GM18868 (cell line): ENCODE results near the gene SHROOM2.
"Not testable (repeated sequence)": the region's sequence is repeated elsewhere in the genome, so short reads cannot be mapped to it uniquely, and the experiment has no call there.

Experiments
- ATAC-seq: cut with Tn5 transposase; IDR thresholded peaks from one replicate; pipeline ENCODE4 v1.9.1; 2021; ENCODE audit warnings: mild to moderate bottlenecking, moderate library complexity; ENCODE audit not compliant: unreplicated experiment

The SHROOM2 gene

DNA sequence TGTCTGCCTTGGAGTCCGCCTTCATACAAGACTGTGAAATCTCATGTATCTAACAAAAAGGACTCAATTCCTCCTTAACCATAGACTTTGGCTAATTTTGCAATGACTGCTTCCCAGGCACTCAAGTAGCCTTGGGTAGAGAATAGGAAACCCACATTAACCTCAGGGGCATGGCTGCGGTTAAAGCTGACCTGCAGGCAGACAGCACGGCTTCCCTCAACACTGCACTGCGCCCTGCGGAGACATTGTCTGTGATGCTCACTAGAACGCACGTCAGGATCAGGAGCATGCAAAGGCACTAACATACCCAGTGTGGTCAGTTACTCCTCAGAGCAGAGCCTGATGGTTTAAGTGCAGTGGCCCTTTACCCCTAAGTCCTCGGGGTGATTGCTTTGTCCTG is 10.3 kb upstream of the SHROOM2 start:
- ATAC-seq = no peak

DNA sequence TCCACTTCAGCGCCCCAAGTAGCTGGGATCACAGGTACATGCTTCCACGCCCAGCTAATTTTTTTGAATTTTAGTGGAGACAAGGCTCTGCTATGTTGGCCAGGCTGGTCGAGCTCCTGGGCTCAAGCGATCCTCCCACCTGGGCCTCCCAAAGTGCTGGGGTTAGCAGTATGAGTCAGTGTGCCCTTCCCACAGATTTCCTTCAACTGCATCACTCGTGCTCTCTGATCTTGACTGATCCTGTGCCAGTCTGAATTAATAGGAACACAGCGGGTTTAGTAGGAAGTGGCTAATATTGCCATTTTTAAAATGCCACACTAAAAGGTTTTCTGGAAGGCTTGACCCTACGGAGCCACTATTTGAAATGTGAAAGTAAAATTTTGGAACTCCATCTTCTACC is 4.3 kb upstream of the SHROOM2 start:
- no peak for ATAC-seq

DNA sequence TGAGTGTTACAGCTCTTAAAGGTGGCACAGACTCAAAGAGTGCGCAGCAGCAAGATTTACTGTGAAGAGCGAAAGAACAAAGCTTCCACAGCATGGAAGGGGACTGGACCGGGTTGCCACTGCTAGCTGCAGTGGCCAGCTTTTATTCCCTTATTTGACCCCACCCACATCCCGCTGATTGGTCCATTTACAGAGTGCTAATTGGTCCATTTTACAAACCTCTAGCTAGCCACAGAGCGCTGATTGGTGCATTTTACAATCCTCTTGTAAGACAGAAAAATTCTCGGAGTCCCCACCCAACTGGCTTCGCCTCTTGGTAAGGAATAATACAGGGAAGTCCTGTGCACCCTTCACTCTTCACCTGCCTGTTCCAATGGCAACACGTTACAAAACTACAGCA is 1.9 kb upstream of the SHROOM2 start:
- no peak for ATAC-seq

DNA sequence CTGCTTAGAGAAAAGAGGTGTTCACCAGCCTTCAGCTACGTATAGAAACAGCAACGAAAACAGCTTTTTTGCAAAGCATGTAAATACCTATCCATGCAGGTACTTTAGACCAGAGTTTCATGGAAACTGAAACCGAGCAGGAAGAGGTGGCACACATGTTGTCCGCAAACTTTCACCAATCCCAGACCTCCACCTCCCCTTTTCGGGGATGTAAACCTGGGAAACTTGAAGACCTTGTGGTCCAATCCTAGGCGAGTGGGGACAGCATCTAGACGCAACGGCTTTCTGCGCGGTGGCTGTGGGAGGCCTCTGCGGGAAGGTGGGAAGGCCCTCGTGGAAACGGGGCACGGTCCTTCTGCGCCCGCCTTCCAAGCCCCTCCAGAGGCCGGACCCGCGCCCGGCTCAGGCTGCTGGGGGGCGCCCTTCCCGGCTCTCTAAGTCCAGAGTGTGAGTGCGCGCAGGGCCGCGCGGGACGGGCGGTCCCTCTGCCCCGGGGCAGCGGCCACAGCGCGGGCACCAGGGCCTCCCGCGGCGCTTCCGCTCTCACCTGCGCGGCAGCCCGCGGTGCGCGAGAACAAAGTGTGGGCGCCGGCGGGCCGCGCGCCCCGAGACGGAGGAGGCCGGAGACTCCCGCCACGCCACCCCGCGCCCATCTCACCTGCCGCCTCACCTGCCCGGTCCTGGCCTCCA is 830 bp upstream of the SHROOM2 start:
- no peak for ATAC-seq

DNA sequence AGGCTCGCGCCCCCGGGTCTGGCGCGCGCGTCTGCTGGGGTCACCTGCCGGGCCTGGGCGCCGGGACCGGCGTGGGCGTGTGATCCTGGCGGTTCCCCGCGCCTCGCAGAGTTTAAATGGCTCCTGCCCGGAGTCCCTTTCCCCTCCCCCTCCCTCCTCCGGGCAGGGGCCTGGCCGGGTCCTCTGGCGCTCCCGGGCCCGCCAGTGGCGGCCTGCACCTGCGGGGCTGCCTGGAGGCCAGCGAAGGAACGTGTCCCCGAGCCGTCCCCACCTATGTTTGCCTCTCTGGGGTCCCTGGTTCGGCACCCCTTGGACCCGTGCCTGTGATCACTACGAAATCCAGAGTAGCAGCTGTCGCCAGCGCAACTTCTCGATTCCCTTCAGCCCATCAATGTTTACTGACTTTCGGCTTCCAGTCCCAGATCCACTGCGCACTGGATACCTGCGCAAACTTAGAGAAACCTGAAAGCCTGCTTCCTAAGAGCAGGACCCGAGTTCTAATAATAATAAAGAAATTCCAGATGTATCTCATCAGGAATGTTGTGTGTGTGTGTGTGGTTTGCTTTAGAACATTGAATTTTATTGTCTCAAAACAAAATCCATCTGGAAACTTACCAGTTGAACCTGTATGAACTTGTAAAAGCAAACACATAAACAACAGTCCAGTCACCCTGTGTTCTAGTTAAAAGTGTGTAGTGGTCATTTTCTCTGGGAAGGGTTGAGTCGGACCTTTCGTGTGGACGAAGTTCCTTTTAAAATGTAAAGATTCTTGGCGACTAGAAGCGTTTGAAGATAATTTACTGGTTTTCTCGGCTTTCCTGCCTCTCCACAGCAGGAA is 788 bp downstream of the SHROOM2 start:
- no peak for ATAC-seq

GRCh38 chrX:9788911-9789310 is 2.7 kb downstream of the SHROOM2 start:
- ATAC-seq = no peak

- no peak for ATAC-seq
These were observed 3.3 kb downstream of the SHROOM2 start for GRCh38 chrX:9789555-9789954.

DNA sequence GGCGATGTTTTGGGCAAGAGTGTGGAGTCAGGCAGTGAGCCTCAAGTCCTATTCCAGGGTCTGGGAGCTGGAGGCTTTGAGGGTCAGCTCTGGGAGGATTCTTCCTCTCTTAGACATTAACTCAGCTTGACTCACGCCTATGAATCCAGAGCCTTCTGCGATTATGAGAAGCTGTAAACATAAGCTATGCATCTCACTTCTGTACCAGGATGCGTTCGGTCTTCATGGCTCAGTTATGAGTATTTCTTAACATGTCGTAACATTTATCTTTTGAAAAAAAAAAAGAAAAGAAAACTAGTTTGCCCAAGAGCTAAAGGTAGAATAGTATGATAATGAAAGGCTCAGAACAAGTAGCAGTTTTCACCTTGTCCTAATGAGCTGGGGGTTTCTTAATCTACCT is 4.6 kb downstream of the SHROOM2 start:
- ATAC-seq = no peak

DNA sequence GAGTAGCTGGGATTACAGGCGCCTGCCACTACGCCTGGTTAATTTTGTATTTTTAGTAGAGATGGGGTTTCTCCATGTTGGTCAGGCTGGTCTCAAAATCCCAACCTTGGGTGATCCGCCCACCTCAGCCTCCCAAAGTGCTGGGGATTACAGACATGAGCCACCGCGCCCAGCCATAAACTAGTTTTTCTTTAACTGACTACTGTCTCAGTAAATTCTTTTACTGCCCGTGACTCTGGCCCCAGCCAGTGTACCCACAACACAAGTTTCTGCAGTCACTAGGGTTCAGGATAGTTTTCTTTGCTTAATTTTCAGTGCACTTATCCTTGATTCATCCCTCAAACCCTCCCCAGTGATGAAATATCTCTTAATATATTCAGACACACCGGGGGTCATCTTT is 8.3 kb downstream of the SHROOM2 start:
- ATAC-seq = no peak

DNA sequence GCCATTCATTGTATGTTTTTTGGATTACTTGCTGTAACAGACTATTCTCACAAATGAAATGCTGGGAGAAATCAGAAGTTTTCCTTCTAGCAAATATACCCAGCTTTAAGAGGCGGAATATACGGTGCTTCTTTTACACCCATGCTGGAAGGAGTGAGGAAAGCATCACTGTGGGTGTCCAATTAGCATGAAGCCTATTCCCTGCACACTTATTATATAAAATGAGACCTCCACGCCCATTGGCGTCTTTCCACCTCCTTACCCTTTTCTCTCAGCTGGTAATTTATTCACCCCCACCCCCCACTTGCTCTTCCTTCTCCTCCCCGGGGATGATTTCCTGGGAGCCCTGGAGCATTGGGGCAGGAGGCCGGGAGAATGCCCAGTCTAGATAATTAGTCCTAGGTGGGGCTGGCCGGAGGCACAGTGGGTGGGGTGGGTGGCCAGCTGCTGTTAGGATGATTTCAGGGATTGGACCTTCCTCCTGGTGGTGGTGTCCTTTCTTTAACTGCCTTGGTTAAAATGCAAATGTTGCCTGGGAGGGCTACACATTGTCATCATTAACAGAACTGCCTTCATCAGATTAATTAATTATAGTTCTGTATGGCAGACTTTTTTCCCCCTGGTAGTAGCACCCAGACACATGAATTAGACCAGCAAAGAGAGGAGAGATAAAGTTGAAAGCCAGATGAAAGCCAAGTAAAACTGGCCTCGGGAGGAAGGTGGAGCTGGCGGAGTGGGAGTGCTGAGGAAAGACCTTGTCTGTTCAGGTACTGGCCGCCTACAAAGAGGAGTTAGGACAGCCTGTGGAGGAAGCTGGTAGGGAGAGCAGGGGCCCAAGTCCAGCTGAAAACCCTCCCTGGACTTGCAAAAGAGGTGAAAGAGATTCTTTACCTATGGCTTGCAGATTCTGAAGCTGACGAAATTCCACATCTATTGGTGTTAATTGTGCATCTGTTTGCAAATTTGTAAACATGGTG is 11.4 kb downstream of the SHROOM2 start:
- no peak for ATAC-seq

- ATAC-seq = no peak
These were observed 16.5 kb downstream of the SHROOM2 start for GRCh38 chrX:9802737-9803136.

DNA sequence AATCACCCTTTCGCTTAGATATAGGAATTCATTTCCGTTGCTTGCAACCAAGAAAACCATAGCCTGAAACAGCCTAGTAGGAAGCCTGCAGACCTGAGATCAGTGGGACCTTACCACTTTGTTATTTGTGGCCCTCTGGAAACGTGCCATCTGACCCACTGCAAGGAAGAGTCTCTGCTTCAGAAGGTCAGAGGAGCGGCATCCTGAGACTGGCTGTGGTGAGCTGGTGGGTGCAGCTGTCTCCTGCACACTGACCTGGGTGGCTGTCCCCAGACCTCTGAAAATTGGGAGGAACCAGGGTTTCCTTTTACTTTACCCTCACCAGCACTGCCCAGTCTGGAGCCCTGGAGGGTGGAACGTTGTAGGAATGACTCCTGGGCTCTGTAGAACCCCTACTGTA is 18.2 kb downstream of the SHROOM2 start:
- no peak for ATAC-seq

DNA sequence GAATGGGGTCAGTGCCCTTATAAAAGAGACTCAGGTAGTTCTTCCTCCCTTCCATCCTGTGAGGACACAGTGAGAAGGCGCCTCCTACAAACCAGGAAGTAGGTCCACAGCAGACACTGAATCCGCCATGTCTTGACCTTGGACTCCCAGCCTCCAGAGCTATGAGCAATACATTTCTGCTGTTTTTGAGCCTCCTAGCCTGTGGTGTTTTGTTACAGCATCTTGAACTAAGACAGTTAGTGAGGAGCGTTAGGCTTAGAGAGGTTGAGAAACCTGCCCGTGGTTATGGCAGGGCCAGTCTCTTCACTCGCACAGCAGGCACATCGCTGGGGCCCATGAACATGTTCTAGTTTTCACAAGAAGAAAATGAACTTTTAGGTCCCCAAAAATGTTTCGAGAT is 19.7 kb downstream of the SHROOM2 start:
- no peak for ATAC-seq

DNA sequence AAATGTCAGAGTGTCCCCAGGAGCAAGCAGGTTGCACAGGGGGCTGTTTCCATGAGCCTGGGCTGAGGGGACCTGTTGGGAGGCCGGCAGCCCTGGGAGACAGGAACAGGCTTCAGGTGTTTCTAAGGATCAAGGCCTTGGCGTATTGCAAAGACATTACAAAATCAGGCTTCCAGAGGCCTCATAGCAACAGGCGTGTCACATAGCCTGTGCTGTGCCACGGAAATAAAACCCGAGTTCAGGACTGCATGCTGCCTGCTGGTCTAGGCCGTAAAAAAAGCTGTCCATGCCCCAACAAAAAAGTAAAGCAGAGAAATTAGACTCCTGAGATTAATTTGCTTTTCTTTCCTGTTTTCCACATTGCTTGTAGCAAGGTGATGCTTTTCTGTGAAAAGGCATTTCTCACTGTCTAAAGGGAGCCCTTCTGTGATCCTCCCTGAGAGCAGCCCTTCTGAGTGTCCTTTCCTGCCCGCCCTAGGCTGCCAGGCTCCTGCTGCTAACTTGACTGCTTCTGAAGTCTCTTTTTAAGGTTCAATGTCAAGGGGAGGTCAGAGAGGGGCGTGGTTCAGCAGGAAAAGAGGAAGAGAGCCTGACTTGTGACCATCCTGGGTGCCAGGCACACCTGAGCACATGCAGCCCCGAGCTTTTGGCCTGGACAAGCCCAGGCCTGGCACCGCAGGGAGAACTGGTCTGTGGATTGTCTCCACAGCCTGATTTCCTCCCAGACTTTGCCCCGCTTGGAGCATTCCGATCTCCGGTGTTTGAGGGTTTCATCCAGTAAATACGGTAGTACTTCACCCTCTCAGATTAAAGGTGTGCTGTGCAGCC is 21.3 kb downstream of the SHROOM2 start:
- ATAC-seq = no peak

DNA sequence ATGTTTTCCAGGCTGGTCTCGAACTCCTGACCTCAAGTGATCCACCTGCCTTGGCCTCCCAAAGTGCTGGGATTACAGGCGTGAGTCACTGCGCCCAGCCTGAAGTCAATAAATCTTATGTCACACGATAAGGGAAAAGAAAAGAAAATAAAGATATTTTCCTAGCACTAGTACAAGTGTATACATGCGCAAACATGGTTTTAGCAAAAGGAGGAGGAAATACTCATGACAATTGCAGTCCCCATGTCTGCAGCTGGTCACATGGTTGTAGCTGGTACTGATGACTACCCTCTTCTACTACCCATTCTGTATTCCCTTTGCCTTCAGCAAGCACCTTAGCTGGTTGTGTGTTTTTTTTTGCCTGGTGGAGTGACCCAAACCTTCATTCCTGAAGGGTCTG is 23.6 kb downstream of the SHROOM2 start:
- not testable (repeated sequence) for ATAC-seq

- ATAC-seq = not testable (repeated sequence)
These were observed 24.9 kb downstream of the SHROOM2 start for GRCh38 chrX:9811086-9811485.

DNA sequence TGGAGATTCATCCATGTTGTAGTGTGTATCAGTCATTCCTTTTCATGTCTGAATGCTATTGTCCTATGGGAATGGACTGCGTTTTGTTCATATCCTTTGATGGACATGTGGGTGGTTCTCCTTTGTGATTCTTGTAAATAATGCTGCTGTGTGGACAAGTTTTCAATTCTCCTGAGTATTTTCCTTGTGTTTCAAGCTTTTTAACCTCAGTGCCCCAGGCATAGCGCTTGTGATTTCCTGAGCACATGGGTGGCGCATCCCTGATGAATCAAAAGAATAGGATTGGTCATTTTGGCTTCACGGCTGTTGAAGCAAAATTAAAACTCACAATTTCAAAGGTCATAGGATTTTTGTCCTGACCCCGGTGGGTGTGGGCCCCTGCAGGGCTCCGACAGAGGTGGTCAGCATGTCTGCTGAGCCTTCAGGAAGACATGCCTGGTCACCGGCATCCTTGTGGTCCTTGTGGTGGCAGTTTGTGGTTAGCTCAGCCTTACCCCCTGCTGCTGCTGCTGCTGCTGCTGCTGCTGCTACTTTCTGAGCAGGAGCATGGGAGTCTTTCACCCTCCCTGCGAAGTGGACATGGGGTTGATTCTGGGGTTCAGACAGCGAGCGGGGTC is 30.0 kb downstream of the SHROOM2 start:
- ATAC-seq = no peak

GRCh38 chrX:9821572-9821971 is 35.3 kb downstream of the SHROOM2 start:
- no peak for ATAC-seq

DNA sequence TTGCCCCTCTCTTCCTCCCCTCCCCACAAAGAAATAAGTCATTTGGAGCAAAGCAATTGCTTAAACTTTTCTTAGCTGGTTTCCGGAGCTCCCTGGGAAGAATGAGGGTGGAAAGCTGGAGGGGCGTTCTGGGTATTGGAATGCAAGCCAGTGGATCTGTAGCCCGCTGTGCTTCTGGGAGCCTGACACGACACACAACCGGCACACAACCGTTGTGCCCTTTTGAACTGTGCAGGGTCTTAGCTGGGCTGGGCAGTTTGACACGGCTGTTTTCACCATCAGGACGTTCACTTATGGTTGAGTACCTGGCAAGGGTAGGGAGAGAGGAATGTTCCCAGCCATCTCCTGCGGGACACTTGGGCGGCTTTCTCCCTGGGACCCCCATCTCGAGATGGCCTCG is 38.3 kb downstream of the SHROOM2 start:
- ATAC-seq = no peak
